B cell (primary cell): ENCODE measurements around the gene ARHGAP40.

Experiments
- CTCF ChIP-seq: fragments of 200-600 bp; IDR thresholded peaks from one replicate; pipeline ENCODE4 v1.8.0; 2022; ENCODE audit warnings: antibody characterized with exemption, mild to moderate bottlenecking
- EZH2 ChIP-seq: IDR thresholded peaks from 2 replicates; pipeline ENCODE4 v1.6.1; 2012; ENCODE audit warnings: borderline replicate concordance, low read depth, mild to moderate bottlenecking, moderate library complexity, low read length; ENCODE audit not compliant: insufficient read depth, poor library complexity, severe bottlenecking

GRCh38 chr20:38588303-38588702, 13.3 kb upstream of the ARHGAP40 start:
- TF ChIP-seq CTCF: no peak
- no peak for TF ChIP-seq EZH2
